Activated CD4-positive, alpha-beta T cell treated with anti-CD3 and anti-CD28 coated beads, Interleukin-2, amount 50 U/mL, for 16 hours (primary cell): ENCODE measurements around the gene SYTL4.

ENCODE experiments used
- DNase-seq: peaks from one replicate; pipeline ENCODE4 v3.0.0-alpha.2; 2020

SYTL4 gene

GRCh38 chrX:100687128-100687527 is 44.8 kb downstream of the SYTL4 start:
- DNase-seq, result no peak

GRCh38 chrX:100685997-100686305 is 46.0 kb downstream of the SYTL4 start:
- no peak for DNase-seq

- peak; percentile 82 for DNase-seq
These were observed 46.5 kb downstream of the SYTL4 start for GRCh38 chrX:100685284-100685996.

GRCh38 chrX:100682939-100683338 is 49.0 kb downstream of the SYTL4 start:
- DNase-seq, result no peak

GRCh38 chrX:100681599-100681998 is 50.3 kb downstream of the SYTL4 start:
- no peak for DNase-seq

GRCh38 chrX:100680756-100681155 is 51.2 kb downstream of the SYTL4 start:
- DNase-seq, result no peak

GRCh38 chrX:100677611-100678181 is 54.2 kb downstream of the SYTL4 start:
- no peak for DNase-seq

- DNase-seq, result no peak
These were observed 57.2 kb downstream of the SYTL4 start for GRCh38 chrX:100674705-100675104.

GRCh38 chrX:100673397-100673953 is 58.4 kb downstream of the SYTL4 start:
- DNase-seq, result no peak

- no peak for DNase-seq
These were observed 59.0 kb downstream of the SYTL4 start for GRCh38 chrX:100672966-100673365.

GRCh38 chrX:100663642-100664041 is 68.3 kb downstream of the SYTL4 start:
- DNase-seq, result no peak

- DNase-seq, result no peak
These were observed 69.1 kb downstream of the SYTL4 start for GRCh38 chrX:100662796-100663195.

- no peak for DNase-seq
These were observed 69.8 kb downstream of the SYTL4 start for GRCh38 chrX:100662170-100662569.

- no peak for DNase-seq
These were observed 72.3 kb downstream of the SYTL4 start for GRCh38 chrX:100659431-100660137.

- no peak for DNase-seq
These were observed 73.0 kb downstream of the SYTL4 start for GRCh38 chrX:100658941-100659381.

GRCh38 chrX:100654261-100654660 is 77.7 kb downstream of the SYTL4 start:
- DNase-seq, result no peak

GRCh38 chrX:100652266-100652665 is 79.7 kb downstream of the SYTL4 start:
- no peak for DNase-seq

- DNase-seq, result no peak
These were observed 81.1 kb downstream of the SYTL4 start for GRCh38 chrX:100650841-100651240.

GRCh38 chrX:100649550-100650356 is 82.2 kb downstream of the SYTL4 start:
- no peak for DNase-seq

GRCh38 chrX:100648458-100649417 is 83.2 kb downstream of the SYTL4 start:
- DNase-seq, result no peak

- no peak for DNase-seq
These were observed 84.2 kb downstream of the SYTL4 start for GRCh38 chrX:100647739-100648138.

- DNase-seq, result no peak
These were observed 84.8 kb downstream of the SYTL4 start for GRCh38 chrX:100647095-100647494.
